DOHH2 (cell line): ENCODE measurements around the gene MACROD2.

Source experiments
- CTCF ChIP-seq: fragments of 200-600 bp; sonication (generic); IDR thresholded peaks from one replicate; pipeline ENCODE4 v1.5.1; 2014; ENCODE audit warnings: antibody characterized with exemption, mild to moderate bottlenecking, low read depth, low read length; ENCODE audit not compliant: poor library complexity, severe bottlenecking
- EZH2phosphoT487 ChIP-seq: fragments of 200-600 bp; sonication (generic); IDR thresholded peaks from 2 replicates; pipeline ENCODE4 v1.6.1; 2017; ENCODE audit warnings: borderline replicate concordance, mild to moderate bottlenecking, antibody characterized with exemption, low read length, moderate library complexity, mixed read lengths

GRCh38 chr20:15905661-15906060 is 1910.3 kb downstream of the MACROD2 start:
- TF ChIP-seq CTCF (no peak), EZH2phosphoT487 (no peak)
